Measurements from ENCODE around the gene STIM1.

DNA sequence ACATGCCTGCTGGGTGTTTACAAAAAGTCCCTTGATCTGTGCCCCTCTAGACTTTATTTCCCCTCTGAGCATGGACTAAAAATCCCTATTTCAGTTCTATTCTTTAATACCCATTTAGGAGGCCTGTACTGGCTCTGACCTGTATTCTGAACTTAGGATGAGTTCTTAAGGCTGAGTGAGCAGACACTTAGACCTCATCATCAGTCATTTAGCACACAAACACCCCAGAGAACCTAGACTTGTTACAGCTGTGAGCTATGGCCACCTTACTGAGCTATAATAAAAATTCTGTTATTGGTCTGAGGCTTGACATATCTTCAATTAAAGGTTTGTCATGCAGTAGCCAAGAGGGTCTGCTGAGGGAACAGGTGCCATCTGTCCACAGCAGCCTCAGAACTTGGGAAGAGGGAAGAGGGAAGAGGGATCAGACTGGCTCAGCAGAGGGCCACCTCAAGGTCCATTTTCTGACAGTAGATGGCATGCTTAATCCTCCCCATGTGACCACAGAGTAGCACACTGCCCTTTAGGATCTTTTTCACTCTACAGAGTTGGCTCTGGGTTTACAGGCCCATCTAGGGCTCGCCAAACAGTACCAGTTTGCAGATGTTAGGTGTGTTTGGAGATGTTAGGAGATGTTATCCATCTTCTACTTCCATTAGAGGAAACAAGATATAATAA, 209.0 kb downstream of the STIM1 start:
- TF ChIP-seq, protein P1, sequence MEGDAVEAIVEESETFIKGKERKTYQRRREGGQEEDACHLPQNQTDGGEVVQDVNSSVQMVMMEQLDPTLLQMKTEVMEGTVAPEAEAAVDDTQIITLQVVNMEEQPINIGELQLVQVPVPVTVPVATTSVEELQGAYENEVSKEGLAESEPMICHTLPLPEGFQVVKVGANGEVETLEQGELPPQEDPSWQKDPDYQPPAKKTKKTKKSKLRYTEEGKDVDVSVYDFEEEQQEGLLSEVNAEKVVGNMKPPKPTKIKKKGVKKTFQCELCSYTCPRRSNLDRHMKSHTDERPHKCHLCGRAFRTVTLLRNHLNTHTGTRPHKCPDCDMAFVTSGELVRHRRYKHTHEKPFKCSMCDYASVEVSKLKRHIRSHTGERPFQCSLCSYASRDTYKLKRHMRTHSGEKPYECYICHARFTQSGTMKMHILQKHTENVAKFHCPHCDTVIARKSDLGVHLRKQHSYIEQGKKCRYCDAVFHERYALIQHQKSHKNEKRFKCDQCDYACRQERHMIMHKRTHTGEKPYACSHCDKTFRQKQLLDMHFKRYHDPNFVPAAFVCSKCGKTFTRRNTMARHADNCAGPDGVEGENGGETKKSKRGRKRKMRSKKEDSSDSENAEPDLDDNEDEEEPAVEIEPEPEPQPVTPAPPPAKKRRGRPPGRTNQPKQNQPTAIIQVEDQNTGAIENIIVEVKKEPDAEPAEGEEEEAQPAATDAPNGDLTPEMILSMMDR (conservative IDR thresholded peaks at IDR 0.05) = no peak
- no peak for TF ChIP-seq EZH2 (IDR thresholded peaks at IDR 0.05; ENCODE audit: low read depth)
